Ishikawa (cell line): ENCODE results near the gene KCNC3.

Experiments
- CEBPB ChIP-seq: IDR thresholded peaks from 2 replicates; pipeline ENCODE4 v1.6.1; 2012
- CREB1 ChIP-seq: IDR thresholded peaks from 2 replicates; pipeline ENCODE4 v1.6.1; 2012; ENCODE audit warnings: low read depth
- FOXM1 ChIP-seq: IDR thresholded peaks from 2 replicates; pipeline ENCODE4 v1.6.1; 2012; ENCODE audit warnings: low read depth, borderline replicate concordance
- RAD21 ChIP-seq: IDR thresholded peaks from 2 replicates; pipeline ENCODE4 v1.6.1; 2012; ENCODE audit warnings: low read depth
- TAF1 ChIP-seq: IDR thresholded peaks from 2 replicates; pipeline ENCODE4 v1.6.1; 2012; ENCODE audit warnings: low read depth, mild to moderate bottlenecking
- TCF12 ChIP-seq: IDR thresholded peaks from 2 replicates; pipeline ENCODE4 v1.6.1; 2012; ENCODE audit warnings: low read depth
- TEAD4 ChIP-seq: IDR thresholded peaks from 2 replicates; pipeline ENCODE4 v1.6.1; 2012
- TF ChIP-seq, protein P1 (sequence below): IDR thresholded peaks from 2 replicates; pipeline ENCODE4 v1.6.1; 2012
- TF ChIP-seq, protein P2 (sequence below): IDR thresholded peaks from 2 replicates; pipeline ENCODE4 v1.6.1; 2012; ENCODE audit warnings: low read depth, mild to moderate bottlenecking

DNA sequence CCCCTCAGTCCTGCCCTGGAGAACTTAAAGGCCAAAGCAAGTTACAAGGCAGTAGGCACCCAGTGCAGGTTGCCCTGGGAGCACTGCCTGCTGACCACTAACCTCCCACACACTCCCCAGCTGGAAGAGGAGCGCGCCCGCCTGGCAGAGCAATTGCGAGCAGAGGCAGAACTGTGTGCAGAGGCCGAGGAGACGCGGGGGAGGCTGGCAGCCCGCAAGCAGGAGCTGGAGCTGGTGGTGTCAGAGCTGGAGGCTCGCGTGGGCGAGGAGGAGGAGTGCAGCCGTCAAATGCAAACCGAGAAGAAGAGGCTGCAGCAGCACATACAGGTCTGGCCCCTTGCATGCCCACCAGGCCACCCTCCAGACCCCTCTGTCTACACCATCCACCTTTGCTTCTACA is 61.1 kb downstream of the KCNC3 start:
- TF ChIP-seq FOXM1 (no peak), TEAD4 (no peak), CEBPB (no peak), RAD21 (no peak), CREB1 (no peak), TCF12 (no peak), TAF1 (no peak)
- TF ChIP-seq, protein P1, sequence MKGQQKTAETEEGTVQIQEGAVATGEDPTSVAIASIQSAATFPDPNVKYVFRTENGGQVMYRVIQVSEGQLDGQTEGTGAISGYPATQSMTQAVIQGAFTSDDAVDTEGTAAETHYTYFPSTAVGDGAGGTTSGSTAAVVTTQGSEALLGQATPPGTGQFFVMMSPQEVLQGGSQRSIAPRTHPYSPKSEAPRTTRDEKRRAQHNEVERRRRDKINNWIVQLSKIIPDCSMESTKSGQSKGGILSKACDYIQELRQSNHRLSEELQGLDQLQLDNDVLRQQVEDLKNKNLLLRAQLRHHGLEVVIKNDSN = no peak
- TF ChIP-seq, protein P2, sequence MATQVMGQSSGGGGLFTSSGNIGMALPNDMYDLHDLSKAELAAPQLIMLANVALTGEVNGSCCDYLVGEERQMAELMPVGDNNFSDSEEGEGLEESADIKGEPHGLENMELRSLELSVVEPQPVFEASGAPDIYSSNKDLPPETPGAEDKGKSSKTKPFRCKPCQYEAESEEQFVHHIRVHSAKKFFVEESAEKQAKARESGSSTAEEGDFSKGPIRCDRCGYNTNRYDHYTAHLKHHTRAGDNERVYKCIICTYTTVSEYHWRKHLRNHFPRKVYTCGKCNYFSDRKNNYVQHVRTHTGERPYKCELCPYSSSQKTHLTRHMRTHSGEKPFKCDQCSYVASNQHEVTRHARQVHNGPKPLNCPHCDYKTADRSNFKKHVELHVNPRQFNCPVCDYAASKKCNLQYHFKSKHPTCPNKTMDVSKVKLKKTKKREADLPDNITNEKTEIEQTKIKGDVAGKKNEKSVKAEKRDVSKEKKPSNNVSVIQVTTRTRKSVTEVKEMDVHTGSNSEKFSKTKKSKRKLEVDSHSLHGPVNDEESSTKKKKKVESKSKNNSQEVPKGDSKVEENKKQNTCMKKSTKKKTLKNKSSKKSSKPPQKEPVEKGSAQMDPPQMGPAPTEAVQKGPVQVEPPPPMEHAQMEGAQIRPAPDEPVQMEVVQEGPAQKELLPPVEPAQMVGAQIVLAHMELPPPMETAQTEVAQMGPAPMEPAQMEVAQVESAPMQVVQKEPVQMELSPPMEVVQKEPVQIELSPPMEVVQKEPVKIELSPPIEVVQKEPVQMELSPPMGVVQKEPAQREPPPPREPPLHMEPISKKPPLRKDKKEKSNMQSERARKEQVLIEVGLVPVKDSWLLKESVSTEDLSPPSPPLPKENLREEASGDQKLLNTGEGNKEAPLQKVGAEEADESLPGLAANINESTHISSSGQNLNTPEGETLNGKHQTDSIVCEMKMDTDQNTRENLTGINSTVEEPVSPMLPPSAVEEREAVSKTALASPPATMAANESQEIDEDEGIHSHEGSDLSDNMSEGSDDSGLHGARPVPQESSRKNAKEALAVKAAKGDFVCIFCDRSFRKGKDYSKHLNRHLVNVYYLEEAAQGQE = no peak
